ENCODE results near the gene ZC3H8.
A peak's percentile ranks its signal among the peaks of the same experiment; 100 is the strongest.

The ZC3H8 gene

DNA sequence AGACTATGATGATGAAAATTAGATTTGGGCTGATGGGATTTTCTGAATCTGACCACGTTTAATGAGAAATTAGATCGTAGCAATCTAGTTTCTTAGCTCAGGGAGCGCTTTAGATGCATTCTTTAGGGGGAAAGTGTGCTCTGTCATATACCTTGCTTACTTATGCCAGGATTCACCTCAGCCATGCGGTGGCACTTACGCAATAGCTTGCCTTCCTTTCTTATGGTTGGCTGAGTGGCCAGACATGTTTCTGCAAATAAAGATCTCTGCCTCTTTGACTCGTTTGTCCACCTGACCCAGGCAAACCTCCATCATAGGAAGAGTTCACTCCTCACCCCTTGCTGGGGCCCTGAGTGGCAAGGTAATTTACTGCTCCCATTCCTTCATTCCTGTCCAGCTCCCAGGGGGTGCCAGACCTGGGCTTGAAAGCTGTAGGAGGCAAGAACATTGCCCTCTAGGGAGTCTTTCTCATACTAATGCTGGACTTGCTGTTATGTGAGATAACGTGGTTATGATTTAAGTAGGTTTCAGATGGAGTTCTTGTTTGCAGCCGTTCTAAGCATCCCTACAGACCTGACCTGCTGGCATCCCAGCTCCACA is 59.6 kb downstream of the ZC3H8 start:
- no peak for DNase-seq (ENCODE audit: low read depth in 2 of 2)

DNA sequence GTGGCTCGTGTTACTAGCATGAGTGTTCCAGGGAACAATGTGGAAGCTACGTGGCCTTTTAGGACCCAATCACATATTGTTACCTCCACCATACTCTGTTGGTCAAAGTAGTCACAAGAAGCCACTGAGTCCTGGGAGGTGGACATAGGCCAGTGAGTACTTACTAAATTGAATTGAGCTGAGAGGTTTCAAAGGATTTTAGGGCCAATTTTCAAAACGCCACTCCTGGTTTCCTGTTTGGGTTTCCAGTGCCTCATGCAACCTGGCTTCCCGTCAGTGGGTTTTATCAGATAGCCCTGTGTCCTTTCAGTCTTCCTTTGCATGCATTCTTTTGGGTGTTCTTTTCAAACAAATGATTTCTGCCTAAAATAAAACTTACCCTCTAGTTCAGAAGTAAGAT is 60.4 kb downstream of the ZC3H8 start:
- DNase-seq (ENCODE audit: low read depth in 2 of 2): no peak

DNA sequence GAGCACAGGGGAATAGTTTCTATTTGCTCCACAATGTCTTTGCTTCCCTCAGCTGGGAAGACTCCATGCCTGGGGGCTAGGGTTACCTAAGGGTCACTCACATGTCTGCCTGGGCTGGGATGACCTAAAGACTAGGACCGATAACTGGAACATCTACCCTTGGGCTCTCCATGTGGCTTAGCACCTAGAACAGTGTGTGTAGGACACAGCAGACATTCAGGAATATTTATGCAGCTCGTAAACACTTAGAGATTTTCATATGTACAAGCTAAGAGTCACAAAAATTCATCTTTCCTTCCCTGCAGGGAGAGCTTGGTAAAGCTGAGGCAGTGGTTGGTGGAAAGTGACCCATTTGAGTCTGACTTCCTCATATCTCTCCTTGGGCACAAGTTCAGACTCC is 60.8 kb downstream of the ZC3H8 start:
- DNase-seq (ENCODE audit: low read depth in 2 of 2): no peak

DNA sequence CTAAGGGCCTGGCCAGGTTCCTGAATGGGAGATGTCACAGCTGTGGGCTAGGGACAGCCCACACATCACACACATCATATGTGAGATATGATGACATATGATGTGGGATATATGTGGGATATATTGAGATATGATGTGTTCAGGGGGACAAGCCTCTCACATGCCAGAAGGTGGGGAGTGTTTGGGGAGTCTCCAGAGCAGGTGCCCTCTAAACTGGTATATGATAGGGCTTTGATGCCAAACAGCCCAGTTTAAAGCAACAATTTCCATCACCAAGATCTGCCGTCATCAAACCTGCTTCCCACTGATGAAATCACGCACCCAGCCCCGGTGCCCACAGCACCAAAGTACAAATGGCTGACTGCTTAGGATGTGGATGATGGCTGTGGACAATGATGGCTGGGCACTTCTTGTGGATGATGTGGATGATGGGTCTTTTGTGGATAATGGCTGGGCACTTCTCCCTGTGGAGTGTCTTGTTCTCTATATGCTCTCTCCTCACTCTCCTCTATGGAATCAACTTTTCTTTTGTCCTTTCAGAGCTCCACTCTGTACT is 65.8 kb downstream of the ZC3H8 start:
- no peak for DNase-seq (ENCODE audit: low read depth in 2 of 2)

DNA sequence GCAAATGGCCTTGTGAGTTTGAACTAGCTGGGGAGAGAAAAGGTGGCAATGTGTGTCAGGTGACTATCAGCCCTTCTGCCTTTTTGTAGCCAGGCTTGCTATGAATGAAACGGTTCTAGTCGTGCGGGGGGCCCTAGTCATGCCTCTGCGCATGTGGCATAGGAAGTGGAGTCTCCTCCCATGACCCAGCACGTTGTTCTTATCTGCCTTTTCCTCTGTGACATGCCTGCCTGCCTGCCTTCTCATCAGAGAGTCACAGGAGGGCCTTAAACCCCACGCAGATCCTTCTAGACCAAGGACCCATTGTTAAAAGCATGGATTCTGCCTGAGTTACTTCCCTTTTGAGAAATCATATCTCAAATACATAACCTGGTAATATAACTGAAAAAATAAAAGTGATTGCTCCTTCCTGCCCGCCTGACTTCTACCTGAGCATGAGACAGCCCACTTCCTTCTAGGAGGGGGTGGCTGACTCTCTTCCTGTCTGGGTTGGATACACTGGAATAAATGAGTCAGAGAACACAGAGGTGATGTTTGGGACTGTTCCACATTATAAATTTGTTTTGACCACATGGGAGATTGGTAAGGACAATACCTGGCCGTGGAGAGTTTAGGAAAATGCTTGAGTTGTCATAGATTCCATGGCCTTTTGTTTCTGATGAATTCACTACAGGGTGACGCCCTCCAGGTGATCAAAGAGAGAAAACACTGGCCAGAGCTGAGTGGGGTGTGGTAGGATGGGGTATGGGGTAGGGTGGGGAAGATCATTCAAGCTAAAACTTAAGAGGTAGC is 66.8 kb downstream of the ZC3H8 start:
- DNase-seq (ENCODE audit: low read depth in 2 of 2): peak; percentile 47 to 58

DNA sequence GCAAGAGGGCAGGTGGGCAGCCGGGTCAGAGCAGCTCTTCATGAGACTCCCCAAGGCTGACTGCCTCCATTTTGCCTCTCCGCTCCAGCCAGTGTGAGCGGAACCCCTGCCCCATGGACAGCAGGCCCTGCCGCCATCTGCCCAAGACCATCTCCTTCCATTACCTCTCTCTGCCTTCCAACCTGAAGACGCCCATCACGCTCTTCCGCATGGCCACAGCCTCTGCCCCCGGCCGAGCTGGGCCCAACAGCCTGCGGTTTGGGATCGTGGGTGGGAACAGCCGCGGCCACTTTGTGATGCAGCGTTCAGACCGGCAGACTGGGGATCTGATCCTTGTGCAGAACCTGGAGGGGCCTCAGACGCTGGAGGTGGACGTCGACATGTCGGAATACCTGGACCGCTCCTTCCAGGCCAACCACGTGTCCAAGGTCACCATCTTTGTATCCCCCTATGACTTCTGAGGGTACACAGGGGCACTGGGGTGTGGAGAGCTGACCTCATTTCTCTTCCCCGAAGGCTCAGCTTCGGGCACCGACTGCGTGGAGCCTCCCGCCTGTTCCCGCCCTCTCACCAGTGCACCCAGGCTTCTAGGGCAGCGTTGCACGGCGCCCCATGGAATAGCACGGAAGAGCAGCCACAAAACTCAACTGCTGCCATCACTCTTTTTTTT is 67.7 kb downstream of the ZC3H8 start:
- DNase-seq (ENCODE audit: low read depth in 2 of 2): no peak

DNA sequence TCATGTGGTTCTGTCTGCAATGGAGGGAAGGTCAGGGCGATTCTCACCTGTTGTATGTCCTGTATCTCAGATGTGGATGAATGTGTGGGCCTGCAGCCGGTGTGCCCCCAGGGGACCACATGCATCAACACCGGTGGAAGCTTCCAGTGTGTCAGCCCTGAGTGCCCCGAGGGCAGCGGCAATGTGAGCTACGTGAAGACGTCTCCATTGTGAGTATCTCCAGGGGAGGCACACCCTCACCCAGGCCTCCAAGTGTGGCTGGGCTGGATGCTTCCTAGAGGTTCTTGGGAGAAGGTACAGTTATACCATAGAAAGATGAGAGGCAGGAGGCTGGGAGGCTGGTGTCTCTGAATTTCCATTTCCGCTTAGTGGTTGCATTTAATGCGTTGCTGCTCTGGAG is 69.7 kb downstream of the ZC3H8 start:
- no peak for DNase-seq (ENCODE audit: low read depth in 2 of 2)

DNA sequence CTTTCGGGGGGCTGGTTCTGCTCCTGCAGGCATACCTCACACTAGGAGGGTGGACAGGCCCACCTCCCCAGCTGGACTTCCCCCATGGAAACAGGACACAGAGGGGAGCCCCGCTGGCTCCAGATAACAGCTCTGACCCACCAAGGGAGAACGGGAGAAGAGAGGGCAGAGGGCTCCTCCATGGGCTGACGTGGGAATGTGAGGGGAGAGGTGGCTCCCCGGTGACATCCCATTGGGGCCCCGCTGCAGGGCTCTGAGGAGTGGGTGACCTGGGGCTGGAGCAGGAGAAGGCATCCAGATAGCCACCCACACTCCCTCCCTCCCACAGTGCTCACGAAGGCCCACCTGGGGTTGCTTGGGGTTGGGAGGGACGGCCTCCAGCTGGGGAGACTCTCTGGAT is 70.7 kb downstream of the ZC3H8 start:
- no peak for DNase-seq (ENCODE audit: low read depth in 2 of 2)

DNA sequence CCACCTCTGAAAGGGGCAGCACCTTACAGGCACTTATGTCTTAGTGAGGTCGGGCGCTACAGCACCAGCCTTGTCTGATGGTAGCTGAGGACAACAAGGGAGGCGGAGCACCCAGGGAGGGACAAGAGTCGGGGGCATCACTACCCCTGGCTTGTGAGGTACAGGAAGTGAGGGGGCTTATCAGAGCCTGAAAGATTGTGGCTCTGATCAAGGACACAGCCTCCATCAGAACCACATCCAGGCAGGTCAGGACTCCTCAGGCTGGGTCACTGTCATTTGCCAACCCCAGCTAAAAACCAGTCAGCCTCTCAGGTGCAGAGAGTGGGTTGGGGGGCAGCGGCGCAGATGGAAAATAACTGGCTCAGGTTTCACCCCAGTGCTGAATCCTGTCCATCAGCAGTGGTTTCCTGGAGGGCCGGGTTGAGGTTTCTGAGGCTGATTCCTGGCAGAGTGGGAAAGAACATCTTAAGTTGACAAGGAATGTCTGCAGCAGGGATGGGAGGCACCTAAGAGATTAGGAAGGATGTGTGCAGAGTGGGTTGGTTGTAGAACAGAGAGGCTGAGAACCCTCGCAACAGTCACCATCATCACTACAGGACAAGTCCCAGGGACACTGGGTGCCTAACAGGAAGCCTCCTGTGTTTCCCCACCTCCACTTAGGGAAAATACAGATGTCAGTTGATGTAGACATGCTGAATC is 71.4 kb downstream of the ZC3H8 start:
- DNase-seq (ENCODE audit: low read depth in 2 of 2): no peak

DNA sequence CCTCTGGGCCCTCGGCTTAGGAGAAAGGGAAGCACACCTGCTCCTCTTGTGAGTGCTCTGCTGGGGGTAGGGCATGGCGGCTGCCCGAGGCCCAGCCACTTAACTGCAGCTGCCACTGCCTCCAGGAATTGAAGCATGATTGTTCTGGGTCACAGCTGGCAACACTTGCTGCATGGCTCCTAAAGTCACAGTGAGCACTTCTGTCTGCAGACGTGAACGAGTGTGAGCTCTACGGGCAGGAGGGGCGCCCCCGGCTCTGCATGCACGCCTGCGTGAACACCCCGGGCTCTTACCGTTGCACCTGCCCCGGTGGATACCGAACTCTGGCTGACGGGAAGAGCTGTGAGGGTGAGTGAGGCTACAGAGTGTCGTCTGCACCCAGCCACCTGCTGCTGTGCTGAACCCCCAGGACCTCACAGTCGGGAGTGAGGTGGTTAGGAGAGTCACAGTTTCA is 72.2 kb downstream of the ZC3H8 start:
- DNase-seq (ENCODE audit: low read depth in 2 of 2): no peak

DNA sequence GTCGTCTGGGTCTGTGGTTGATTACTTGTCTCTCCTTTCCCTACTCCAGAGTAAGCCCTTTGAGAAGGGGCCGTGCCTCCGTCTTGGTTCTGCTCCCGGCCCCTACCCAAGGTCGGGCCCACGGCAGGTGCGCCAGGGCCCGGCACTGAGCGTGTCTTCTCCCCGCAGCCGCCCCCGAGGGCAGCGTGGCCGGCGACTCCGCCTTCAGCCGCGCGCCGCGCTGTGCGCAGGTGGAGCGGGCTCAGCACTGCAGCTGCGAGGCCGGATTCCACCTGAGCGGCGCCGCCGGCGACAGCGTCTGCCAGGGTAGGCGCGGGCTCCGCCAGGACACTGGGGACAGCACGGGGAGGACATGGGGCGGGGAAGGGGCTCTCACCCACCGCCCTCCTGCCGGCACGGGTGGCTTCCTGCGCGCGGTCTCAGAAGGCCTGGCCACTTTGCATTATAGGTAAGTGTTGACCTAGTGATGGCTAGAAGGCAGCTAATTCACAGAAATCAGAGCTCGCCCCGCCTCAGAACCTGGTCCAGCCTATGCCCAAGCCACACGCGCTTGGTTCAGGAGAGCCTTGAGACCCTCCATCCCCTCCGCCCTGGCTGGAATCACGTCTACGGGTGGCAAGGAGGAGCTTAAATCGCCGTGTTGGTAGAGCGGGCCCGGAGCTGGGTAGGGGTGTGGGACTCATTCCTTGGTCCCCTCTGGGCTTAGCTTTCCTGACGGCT is 73.1 kb downstream of the ZC3H8 start:
- DNase-seq (ENCODE audit: low read depth in 2 of 2): no peak

DNA sequence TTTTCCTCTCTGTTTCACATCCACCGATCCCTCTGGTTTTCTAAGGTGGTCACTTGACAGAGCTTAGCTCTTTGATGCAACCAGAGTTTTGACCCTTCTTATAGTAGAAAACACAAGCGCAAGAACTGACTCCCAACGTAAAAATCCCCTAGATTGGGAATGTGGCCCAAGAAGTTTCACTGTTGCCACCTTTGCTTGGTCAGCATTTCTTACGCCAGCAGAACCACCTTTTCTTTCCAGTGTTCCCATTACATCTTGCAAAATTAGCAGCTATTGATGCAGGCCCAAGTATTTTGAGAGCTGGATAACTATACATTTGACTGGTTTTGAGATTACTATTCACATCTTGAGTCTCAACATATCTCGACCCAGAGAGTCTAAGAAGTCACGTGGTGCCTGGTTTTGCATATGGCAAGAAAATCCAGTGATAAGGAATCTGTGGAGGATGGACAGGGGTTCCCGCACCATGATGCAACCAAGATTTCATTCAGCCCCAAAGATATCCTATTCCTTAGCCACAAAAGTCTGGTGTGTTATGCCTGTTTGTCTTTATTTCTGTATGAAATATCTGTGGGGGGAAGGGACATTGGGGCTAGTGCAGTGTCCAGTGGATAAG is 78.8 kb downstream of the ZC3H8 start:
- no peak for DNase-seq (ENCODE audit: low read depth in 2 of 2)

DNA sequence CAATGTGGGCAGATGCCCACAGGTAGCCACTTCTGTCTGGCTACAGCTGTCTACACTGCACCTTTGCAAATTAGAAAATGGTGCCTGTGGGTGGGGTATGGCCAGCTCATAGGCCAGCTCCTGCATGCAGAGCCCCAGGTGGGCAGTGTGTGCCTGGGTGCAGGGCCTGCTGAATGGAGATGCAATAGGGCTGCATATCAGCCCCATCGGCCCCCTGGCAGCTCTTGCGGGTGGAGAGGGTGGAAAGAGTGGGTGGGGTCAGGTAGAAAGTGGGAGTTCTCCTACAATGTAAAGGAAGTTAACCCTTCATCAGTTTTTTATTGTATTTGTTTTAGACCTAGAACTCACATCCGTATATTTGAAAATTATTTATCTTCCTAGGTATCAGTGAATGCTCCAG is 79.5 kb downstream of the ZC3H8 start:
- DNase-seq (ENCODE audit: low read depth in 2 of 2): no peak

DNA sequence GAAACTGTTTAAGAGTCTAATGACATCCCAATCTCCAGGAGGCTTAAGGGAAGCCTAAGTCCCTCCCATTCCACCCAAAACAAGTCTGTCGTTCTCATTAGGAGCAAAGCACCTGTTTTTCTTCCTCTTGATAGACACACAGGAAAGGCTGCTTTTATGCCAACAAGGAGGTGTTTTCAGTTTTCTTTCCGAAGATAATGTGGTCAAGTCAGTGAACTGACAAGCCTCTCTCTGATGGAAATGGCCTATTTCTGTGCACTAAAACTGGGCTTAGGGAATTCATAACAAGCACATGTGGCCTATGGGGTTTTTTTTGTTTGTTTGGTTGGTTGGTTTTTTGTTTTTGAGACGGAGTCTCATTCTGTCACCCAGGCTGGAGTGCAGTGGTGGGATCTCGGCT is 80.5 kb downstream of the ZC3H8 start:
- DNase-seq (ENCODE audit: low read depth in 2 of 2): no peak

DNA sequence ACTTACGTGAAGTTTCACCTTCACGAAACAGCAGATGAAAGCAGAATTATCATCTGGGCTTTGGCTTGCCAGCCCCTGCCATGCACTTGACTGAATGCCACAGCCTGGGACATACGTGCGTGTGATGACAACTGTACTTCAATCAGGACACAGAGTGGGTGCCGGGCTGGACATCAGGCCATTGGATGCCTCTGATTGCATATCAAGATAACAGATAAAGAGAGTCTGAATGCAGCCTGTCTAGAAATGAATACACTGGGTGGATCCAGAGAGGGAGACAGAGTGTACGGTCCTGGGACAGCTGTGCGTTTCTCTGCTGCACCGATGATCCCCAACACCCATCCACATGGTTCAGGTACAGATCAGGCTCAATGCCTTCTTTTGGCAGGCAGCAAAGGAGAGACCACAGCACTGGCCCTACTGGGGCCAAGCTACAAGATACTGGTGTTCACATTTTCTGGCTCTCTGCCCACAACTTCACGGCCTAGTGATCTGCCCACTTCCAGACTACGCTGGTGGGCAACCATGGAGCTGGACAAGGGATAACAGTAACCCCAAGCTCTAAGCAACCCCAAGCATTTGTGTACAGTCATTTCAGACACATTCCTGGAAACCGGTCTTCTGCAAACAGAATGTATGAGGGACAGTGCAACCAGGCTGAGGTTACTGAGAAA is 81.1 kb downstream of the ZC3H8 start:
- DNase-seq (ENCODE audit: low read depth in 2 of 2): no peak

DNA sequence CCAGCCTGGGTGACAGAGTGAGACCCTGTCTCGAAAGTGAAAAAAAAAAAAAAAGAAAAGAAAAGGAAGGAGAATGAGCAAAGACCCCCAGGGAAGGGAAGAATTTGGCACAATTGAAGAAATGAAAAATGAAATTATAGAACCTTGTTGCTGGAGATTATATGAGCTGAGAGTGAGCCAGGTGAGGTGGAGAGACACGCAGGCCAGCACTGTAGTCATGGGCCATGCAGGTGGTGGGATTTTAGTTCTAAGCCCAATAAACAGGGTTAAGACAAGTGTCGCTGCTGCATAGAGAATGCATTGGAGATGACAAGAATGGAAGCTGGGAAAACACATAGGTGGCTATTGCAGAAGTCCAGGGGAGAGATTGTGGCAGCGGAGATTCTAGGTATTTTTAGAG is 84.3 kb downstream of the ZC3H8 start:
- no peak for DNase-seq (ENCODE audit: low read depth in 2 of 2)

DNA sequence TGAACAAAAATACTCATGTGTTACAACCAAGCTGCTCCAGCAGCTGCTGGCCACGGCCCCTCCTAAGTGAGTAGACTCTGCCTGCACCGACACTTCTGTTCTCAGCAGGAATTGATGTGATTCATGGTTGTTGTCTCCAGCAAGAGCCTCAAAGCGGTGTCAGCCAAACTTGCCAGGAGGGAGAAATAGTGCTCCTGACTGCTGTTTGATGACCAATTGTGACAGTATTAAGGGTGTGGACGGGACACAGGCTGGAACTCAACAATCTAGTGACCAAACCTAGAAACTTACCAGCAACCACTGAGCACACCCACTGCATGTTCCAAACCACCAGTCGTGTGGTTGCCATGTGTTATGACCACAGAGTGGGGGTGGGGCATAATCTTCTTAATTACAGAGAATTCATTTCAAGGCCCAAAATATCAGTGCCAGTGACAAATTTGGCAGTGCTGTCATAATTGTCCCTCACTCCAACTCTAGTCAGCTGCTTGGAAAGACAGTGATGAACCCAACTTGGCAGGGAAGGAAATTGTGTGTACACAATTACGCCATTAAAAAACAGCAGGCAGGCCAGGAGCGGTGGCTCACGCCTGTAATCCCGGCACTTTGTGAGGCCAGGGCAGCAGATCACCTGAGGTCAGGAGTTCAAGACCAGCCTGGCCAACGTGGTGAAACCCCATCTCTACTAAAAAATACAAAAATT is 86.3 kb downstream of the ZC3H8 start:
- DNase-seq (ENCODE audit: low read depth in 2 of 2): no peak

DNA sequence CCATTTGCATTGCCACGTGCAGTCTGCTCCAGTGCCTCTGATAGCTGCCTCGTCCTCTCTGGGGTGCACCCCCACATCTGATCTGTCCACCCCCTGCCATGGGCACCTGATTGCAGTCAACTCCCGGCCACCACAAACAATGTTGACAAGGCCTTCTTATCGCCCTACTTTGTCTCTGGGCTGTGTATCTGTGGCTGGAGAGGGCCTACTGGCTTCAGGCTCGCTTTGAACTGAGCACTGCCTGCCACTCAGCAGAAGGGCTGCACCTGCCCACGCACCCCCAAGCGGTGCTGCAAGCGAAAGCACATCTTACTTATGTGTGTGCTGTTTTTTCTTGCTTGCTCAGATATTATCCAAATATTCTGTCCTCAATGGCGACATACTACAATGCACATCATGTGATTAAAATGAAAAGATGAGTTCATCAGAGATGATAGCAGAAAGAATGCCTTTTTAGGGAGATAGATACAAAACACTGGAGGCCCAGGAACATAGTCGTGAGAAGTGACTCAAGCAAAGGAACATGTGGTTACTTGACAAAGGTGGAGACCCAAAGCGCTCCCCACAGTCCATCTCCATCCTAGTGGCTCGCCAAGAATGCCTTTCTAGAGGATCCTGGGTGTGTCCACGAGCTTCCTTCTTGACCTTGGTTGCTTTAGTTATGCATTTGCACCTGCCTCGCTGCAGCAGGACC is 87.9 kb downstream of the ZC3H8 start:
- no peak for DNase-seq (ENCODE audit: low read depth in 2 of 2)

DNA sequence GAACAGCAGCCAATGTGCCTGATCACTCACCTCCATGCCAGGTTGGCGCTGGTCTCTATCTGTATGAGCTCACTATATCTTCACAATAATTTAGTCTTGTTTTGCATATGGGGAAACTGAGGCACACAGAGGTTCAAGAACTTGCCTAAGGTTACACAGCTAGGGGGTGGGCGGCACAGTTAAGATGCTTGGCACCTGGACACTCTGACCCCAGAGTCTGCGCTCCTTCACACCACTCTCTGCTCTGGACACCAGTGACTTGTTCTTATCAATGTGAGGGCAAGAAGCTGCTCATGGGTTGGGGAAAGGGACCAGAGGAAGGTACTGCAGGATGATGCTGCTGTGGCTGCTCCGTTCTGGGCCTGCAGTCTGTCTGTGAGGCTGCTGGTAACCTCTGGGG is 89.5 kb downstream of the ZC3H8 start:
- no peak for DNase-seq (ENCODE audit: low read depth in 2 of 2)

Measured in stimulated activated CD8-positive, alpha-beta memory T cell treated with anti-CD3 and anti-CD28 coated beads, Interleukin-2, amount 100 ng/mL, for 48 hours (primary cell).